CD4-positive, alpha-beta T cell (primary cell): Measurements from ENCODE around the gene SKAP1. TPM values are rescaled to one million over a fixed set of nuclear protein-coding genes. Genes with fewer than 3 reads are reported as not detected.
A peak's percentile ranks its signal among the peaks of the same experiment; 100 is the strongest.

Experiments
- ATAC-seq: fragments of 200-7000 bp; cut with Tn5 transposase; one replicate; pipeline ENCODE4 v1.10.0; 2022; ENCODE audit warnings: mild to moderate bottlenecking; ENCODE audit not compliant: poor library complexity
- CTCF ChIA-PET: fragments of 350-600 bp; sonication (Branson Sonifier 250); formaldehyde crosslinking; loops from one replicate; lab custom pipeline; 2021; ENCODE audit warnings: antibody characterized with exemption, inconsistent platforms; lab: Charles Lee
- POLR2A ChIA-PET: fragments of 350-600 bp; sonication (Branson Sonifier 250); formaldehyde crosslinking; loops from one replicate; lab custom pipeline; 2021; ENCODE audit warnings: antibody characterized with exemption, inconsistent platforms; lab: Charles Lee
- DNase-seq, 14 experiments: peaks; one replicate each; pipeline ENCODE4 v3.0.0-alpha.2; 2013 to 2020; ENCODE audit warnings: mixed read lengths in 2 of 14
- H3K27ac ChIP-seq, 2 donors: one replicate each; pipeline versions ENCODE4 v1.5.1 to v1.7.0; 2013; ENCODE audit warnings: low read length in 2 of 2, low read depth in 1 of 2, mild to moderate bottlenecking in 1 of 2
- H3K27me3 ChIP-seq, 2 experiments: 1 replicate in 1 of 2; 2 replicates in 1 of 2; pipeline versions ENCODE4 v1.6.1 to v1.7.0; 2013; ENCODE audit warnings: low read length in 2 of 2, control low read depth in 1 of 2, mild to moderate bottlenecking in 1 of 2, moderate library complexity in 1 of 2; ENCODE audit not compliant: insufficient read depth in 2 of 2, control insufficient read depth in 1 of 2
- H3K36me3 ChIP-seq: one replicate; pipeline ENCODE4 v1.6.1; 2013; ENCODE audit warnings: low read length, control low read depth; ENCODE audit not compliant: insufficient read depth
- H3K4me1 ChIP-seq: one replicate; pipeline ENCODE4 v1.6.1; 2013; ENCODE audit warnings: low read length, control low read depth; ENCODE audit not compliant: insufficient read depth
- H3K4me3 ChIP-seq: one replicate; pipeline ENCODE4 v1.5.1; 2013; ENCODE audit warnings: mild to moderate bottlenecking, low read length, moderate library complexity
- H3K9me3 ChIP-seq, 2 experiments: 1 replicate in 1 of 2; 2 replicates in 1 of 2; pipeline versions ENCODE4 v1.6.1 to v1.7.0; 2013; ENCODE audit warnings: low read length in 2 of 2, mild to moderate bottlenecking in 2 of 2, control low read depth in 1 of 2, moderate library complexity in 1 of 2; ENCODE audit not compliant: control insufficient read depth in 1 of 2, insufficient read depth in 1 of 2
- H3K27ac Mint-ChIP-seq: one replicate; pipeline ENCODE4 v1.8.0; 2020; ENCODE audit warnings: mixed read lengths
- H3K27me3 Mint-ChIP-seq: one replicate; pipeline ENCODE4 v1.8.0; 2021; ENCODE audit warnings: mixed read lengths
- H3K36me3 Mint-ChIP-seq: one replicate; pipeline ENCODE4 v1.8.0; 2021; ENCODE audit warnings: low read depth, mixed read lengths
- H3K4me1 Mint-ChIP-seq: one replicate; pipeline ENCODE4 v1.8.0; 2021; ENCODE audit warnings: low read depth, mixed read lengths
- H3K4me3 Mint-ChIP-seq: one replicate; pipeline ENCODE4 v1.8.0; 2020; ENCODE audit warnings: mild to moderate bottlenecking, mixed read lengths
- H3K9me3 Mint-ChIP-seq: one replicate; pipeline ENCODE4 v1.8.0; 2020; ENCODE audit warnings: mixed read lengths
- intact Hi-C, 2 experiments: fragments of 100-400 bp; cut with DNase I in 1 of 2; cut with micrococcal nuclease in 1 of 2; formaldehyde crosslinking; loops; one replicate each; pipeline versions ENCODE4 v1.15.1 to v1.9.0; 2023 to 2025; cut with DNase I, micrococcal nuclease
- total RNA-seq, 174 experiments: library from RNA in 2 of 174; stranded (reverse) in 2 of 174; gene quantifications; one replicate each; pipeline ENCODE4 v1.2.3 and lab custom pipeline; 2021 to 2026
- TF ChIP-seq, protein P1 (sequence below): fragments of 200-600 bp; IDR thresholded peaks from one replicate; pipeline ENCODE4 v1.8.0; 2022; ENCODE audit warnings: antibody characterized with exemption, mild to moderate bottlenecking

The SKAP1 gene
- total RNA-seq, 2 experiments from 2014 or later = 92.0 to 95.1 TPM

DNA sequence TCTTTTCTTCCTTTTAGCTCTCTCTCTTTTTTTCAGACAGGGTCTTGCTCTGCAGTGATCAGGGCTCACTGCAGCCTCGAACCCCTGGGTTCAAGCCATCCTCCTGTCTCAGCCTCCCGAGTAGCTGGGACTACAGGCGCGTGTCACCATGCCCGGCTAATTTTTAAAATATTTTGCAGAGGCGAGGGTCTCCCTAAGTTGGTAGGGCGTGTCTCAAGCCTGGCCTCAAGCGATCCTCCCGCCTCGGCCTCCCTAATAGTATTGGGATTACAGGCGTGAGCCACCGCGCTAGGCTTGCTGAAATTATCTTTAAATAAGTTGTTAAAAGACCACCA, 323.2 kb downstream of the SKAP1 start:
- no peaks in the 10 kb centered on the region for H3K36me3 ChIP-seq
- peak overlapping the region; percentile 97 for H3K4me3 Mint-ChIP-seq
- H3K4me3 ChIP-seq = peak overlapping the region; percentile 92
- H3K9me3 Mint-ChIP-seq = no peaks in the 10 kb centered on the region
- peaks cover 37% of the 10 kb centered on the region for H3K4me1 ChIP-seq
- peaks cover 10% of the 10 kb centered on the region for H3K36me3 Mint-ChIP-seq
- DNase-seq (no peak), ATAC-seq (no peak)
- peak overlapping the region; percentile 84 to 93 for H3K27ac ChIP-seq
- POLR2A ChIA-PET = interaction anchor here (0.6 to 1.5 kb wide), 8 partner anchors 15 to 786 kb away, joined by 3 to 8 read pairs (median 4); partner anchors contain the start of genes ATP5MC1, KPNB1 and PNPO
- CTCF ChIA-PET = interaction anchor here (1.5 to 2.7 kb wide), 2 partner anchors 81 to 136 kb away, joined by 4 to 7 read pairs; partner anchors contain the start of gene CDK5RAP3
- intact Hi-C loops = loop anchor here (1.0 to 10.0 kb wide), 4 partner anchors 58 to 272 kb away; partner anchors contain the start of genes LRRC46 (in 1 of the 2), MRPL10 (in 1 of the 2), NFE2L1 (in 1 of the 2) and SP2 (in 1 of the 2)
- H3K27me3 Mint-ChIP-seq = no peaks in the 10 kb centered on the region
- H3K4me1 Mint-ChIP-seq = peaks cover 63% of the 10 kb centered on the region
- TF ChIP-seq, protein P1, sequence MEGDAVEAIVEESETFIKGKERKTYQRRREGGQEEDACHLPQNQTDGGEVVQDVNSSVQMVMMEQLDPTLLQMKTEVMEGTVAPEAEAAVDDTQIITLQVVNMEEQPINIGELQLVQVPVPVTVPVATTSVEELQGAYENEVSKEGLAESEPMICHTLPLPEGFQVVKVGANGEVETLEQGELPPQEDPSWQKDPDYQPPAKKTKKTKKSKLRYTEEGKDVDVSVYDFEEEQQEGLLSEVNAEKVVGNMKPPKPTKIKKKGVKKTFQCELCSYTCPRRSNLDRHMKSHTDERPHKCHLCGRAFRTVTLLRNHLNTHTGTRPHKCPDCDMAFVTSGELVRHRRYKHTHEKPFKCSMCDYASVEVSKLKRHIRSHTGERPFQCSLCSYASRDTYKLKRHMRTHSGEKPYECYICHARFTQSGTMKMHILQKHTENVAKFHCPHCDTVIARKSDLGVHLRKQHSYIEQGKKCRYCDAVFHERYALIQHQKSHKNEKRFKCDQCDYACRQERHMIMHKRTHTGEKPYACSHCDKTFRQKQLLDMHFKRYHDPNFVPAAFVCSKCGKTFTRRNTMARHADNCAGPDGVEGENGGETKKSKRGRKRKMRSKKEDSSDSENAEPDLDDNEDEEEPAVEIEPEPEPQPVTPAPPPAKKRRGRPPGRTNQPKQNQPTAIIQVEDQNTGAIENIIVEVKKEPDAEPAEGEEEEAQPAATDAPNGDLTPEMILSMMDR = no peak
- no peaks in the 10 kb centered on the region for H3K9me3 ChIP-seq
- H3K27me3 ChIP-seq = no peaks in the 10 kb centered on the region
- peak overlapping the region; percentile 88 for H3K27ac Mint-ChIP-seq

DNA sequence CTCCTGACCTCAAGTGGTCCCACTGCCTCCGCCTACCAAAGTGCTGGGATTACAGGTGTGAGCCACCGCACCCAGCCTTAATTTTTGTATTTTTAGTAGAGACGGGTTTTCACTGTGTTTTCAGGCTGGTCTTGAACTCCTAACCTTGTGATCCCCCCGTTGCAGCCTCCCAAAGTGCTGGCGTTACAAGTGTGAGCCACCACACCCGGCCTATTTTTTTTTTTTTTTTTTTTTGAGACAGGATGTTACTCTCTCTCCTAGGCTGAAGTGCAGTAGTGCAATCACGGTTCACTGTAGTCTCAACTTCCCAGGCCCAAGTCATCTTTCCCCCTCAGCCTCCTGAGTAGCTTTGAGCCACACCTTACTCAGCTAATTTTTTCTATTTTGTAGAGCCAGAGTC, 325.6 kb downstream of the SKAP1 start:
- CTCF ChIA-PET = no interaction called here

DNA sequence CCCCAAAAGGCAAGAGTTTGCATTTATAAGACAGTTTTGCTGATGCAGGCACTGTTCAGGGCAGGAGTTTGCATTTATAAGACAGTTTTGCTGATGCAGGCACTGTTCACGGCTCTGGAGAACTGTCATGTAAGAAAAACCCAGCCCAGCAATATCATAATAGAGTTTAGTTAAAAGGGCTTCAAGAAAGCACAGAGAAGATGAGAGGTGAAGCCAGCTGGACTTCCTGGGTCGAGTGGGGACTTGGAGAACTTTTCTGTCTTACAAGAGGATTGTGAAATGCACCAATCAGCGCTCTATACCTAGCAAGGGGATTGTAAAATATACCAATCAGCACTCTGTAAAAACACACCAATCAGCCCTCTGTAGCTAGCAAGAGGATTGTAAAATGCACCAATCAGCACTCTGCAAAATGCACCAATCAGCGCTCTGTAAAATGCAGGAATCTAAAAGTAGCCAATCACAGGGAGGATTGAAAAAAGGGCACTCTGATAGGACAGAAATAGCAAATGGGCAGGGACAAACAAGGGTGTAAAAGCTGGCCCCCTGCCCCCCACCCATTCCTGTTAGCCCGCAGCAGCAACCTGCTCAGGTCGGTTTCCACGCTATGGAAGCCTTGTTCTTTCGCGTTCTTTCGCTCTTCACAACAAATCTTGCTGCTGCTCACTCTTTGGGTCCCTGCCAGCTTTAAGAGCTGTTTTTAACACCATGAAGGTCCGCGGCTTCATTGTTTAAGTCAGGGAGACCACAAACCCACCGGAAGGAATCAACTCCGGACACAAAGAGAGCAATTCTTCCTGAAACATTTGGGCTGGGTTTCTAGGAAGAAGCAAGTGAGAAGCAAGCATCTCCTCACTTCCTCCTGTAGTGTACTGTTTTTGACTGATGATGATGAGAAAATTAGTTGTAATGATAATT, 327.0 kb downstream of the SKAP1 start:
- H3K36me3 ChIP-seq = no peaks in the 10 kb centered on the region
- H3K27ac Mint-ChIP-seq = peak overlapping the region; percentile 74
- intact Hi-C loops = loop anchor here in 1 of 2 experiments (10.0 kb wide), 1 partner anchor 268 kb away; the partner anchor contains the start of genes LRRC46 and MRPL10
- peak overlapping the region; percentile 92 for H3K4me3 Mint-ChIP-seq
- H3K27me3 Mint-ChIP-seq = no peaks in the 10 kb centered on the region
- no peaks in the 10 kb centered on the region for H3K27me3 ChIP-seq
- ChIA-PET POLR2A (interaction anchor here (1.2 to 3.8 kb wide), 2 partner anchors 9 to 10 kb away, joined by 6 to 21 read pairs; no protein-coding TSS in a partner anchor), CTCF (no interaction called here)
- peak in 4 of 14 experiments; percentile 8 to 64 (median 41) for DNase-seq
- H3K4me1 Mint-ChIP-seq = peaks cover 56% of the 10 kb centered on the region
- TF ChIP-seq, protein P1 = no peak
- H3K4me1 ChIP-seq = peaks cover 30% of the 10 kb centered on the region
- no peaks in the 10 kb centered on the region for H3K9me3 ChIP-seq
- no peak overlapping the region for H3K27ac ChIP-seq
- no peak for ATAC-seq
- no peak overlapping the region for H3K4me3 ChIP-seq
- H3K9me3 Mint-ChIP-seq = no peaks in the 10 kb centered on the region
- H3K36me3 Mint-ChIP-seq = peaks cover 15% of the 10 kb centered on the region

More for the DNA sequence above, 325.6 kb downstream of the SKAP1 start:
- intact Hi-C loops = loop anchor here in 1 of 2 experiments (10.0 kb wide), 1 partner anchor 270 kb away; the partner anchor contains the start of genes LRRC46 and MRPL10
- H3K4me3 ChIP-seq = no peak overlapping the region
- no peak overlapping the region for H3K27ac ChIP-seq
- Mint-ChIP-seq H3K36me3 (peaks cover 15% of the 10 kb centered on the region), H3K9me3 (no peaks in the 10 kb centered on the region), H3K27me3 (no peaks in the 10 kb centered on the region), H3K4me1 (peaks cover 64% of the 10 kb centered on the region), H3K4me3 (peak overlapping the region; percentile 40), H3K27ac (peak overlapping the region; percentile 11)
- POLR2A ChIA-PET = no interaction called here
- TF ChIP-seq, protein P1 = no peak
- no peaks in the 10 kb centered on the region for H3K9me3 ChIP-seq
- ATAC-seq (no peak), DNase-seq (no peak)
- H3K36me3 ChIP-seq = no peaks in the 10 kb centered on the region
- peaks cover 41% of the 10 kb centered on the region for H3K4me1 ChIP-seq
- no peaks in the 10 kb centered on the region for H3K27me3 ChIP-seq
